Measurements from ENCODE around the gene UBC. TPM values are rescaled to one million over a fixed set of nuclear protein-coding genes. Genes with fewer than 3 reads are reported as not detected.

Gene UBC
- total RNA-seq, result 1,000 to 10,000 TPM; 1,552 to 1,797 (median 1,598) TPM

DNA sequence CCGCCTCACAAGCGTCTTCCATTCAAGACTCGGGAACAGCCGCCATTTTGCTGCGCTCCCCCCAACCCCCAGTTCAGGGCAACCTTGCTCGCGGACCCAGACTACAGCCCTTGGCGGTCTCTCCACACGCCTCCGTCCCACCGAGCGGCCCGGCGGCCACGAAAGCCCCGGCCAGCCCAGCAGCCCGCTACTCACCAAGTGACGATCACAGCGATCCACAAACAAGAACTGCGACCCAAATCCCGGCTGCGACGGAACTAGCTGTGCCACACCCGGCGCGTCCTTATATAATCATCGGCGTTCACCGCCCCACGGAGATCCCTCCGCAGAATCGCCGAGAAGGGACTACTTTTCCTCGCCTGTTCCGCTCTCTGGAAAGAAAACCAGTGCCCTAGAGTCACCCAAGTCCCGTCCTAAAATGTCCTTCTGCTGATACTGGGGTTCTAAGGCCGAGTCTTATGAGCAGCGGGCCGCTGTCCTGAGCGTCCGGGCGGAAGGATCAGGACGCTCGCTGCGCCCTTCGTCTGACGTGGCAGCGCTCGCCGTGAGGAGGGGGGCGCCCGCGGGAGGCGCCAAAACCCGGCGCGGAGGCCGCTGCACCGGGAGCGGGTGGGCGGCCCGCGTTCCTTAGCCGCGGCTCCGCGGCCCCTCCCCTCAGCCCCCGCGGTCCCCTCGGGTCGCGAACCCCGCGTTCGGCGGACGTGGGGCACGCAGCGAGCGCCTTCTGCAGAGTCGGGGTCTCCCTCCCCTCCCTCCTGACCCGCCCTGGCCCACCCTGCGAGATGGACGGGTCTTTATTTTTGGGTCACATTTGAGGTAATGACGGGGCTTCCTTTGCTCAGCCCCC, at the start of gene UBC:
Gene UBC, minus strand, starts transcription at position 259 of the 847 bp plus-strand sequence. CDS start 879 bp downstream, outside the sequence.
- H3K4me3 ChIP-seq, result peak within 1 kb of the TSS; percentile 70 to 98 (median 85)
- H3K4me1 ChIP-seq, result peaks cover 17 to 21% of the 10 kb centered on the region in 2 donors
- peak within 1 kb of the TSS; percentile 98 for H3K27ac ChIP-seq
- no peaks in the 10 kb centered on the region for H3K9me3 ChIP-seq
- no peaks in the 10 kb centered on the region for H3K27me3 ChIP-seq
- TF ChIP-seq POLR2A (IDR thresholded peaks at IDR 0.05) (peak; percentile 100), POLR2AphosphoS5 (IDR thresholded peaks at IDR 0.05) (peak; percentile 100), CTCF (IDR thresholded peaks at IDR 0.05) (no peak)
- intact Hi-C loops (cut with DNase I; ENCODE audit: low total_unique reads), result no loop called here
- no peaks in the 10 kb centered on the region for H3K36me3 ChIP-seq
- peak; percentile 90 to 97 for DNase-seq (ENCODE audit: low spot score in 2 of 2)

- H3K36me3 ChIP-seq, result peaks cover 1% of the 10 kb centered on the region
- no peak overlapping the region for H3K4me3 ChIP-seq
- TF ChIP-seq POLR2A (IDR thresholded peaks at IDR 0.05) (no peak), CTCF (IDR thresholded peaks at IDR 0.05) (no peak), POLR2AphosphoS5 (IDR thresholded peaks at IDR 0.05) (no peak)
- no peak for DNase-seq (ENCODE audit: low spot score in 2 of 2)
- H3K27me3 ChIP-seq, result no peaks in the 10 kb centered on the region
- no peak overlapping the region for H3K27ac ChIP-seq
- intact Hi-C loops (cut with DNase I; ENCODE audit: low total_unique reads), result no loop called here
- no peaks in the 10 kb centered on the region for H3K9me3 ChIP-seq
- H3K4me1 ChIP-seq, result no peaks in the 10 kb centered on the region
Measured at GRCh38 chr12:124963211-124963610, 48.8 kb upstream of the UBC start.

- Histone ChIP-seq H3K36me3 (peaks cover 4% of the 10 kb centered on the region), H3K27ac (no peak overlapping the region), H3K9me3 (no peaks in the 10 kb centered on the region), H3K4me3 (no peak overlapping the region), H3K27me3 (no peaks in the 10 kb centered on the region), H3K4me1 (no peaks in the 10 kb centered on the region)
- DNase-seq (ENCODE audit: low spot score in 2 of 2), result no peak
- intact Hi-C loops (cut with DNase I; ENCODE audit: low total_unique reads), result no loop called here
- TF ChIP-seq POLR2A (IDR thresholded peaks at IDR 0.05) (no peak), POLR2AphosphoS5 (IDR thresholded peaks at IDR 0.05) (no peak), CTCF (IDR thresholded peaks at IDR 0.05) (no peak)
Measured at GRCh38 chr12:124961055-124961454, 46.6 kb upstream of the UBC start.

DNA sequence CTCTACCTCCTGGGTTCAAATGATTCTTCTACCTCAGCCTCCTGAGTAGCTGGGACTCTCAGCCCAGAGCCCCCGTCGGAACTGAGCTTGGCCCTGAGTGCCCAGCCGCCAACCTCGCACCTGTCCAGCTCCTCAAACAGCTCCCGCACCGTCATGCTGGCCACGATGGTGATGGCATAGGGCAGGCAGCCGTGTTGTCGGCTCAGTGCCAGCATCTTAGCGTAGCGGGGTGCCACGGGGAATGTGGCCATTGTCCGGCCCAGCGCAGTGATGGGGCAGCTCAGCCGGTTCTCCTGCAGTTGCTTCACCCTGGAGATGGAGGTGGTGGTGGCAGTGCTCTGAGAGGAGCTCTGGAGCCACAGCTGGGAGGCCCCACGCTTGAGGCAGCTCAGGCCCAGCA, 42.1 kb upstream of the UBC start:
- Histone ChIP-seq H3K9me3 (no peaks in the 10 kb centered on the region), H3K27me3 (no peaks in the 10 kb centered on the region), H3K36me3 (peaks cover 4% of the 10 kb centered on the region), H3K4me3 (no peak overlapping the region), H3K4me1 (no peaks in the 10 kb centered on the region), H3K27ac (no peak overlapping the region)
- intact Hi-C loops (cut with DNase I; ENCODE audit: low total_unique reads), result no loop called here
- no peak for DNase-seq (ENCODE audit: low spot score in 2 of 2)
- TF ChIP-seq POLR2AphosphoS5 (IDR thresholded peaks at IDR 0.05), result no peak

DNA sequence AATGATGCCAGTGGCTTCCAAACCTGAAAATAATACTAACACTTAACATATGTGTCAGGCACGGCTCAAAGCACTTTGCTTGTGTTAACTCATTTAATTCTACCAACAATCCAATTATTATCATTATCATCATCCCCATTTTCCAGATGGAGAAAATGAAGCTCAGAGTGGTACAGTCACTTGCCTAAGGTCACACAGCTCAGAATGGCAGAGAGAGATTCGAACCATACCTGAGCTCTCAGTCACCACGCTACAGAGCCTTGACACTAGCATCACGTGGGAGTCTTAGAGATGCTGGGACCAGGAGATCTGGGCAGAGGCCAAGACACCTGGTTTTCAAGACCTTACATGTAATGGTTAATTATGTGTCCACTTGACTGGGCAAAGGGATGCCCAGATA, 40.3 kb upstream of the UBC start:
- no peaks in the 10 kb centered on the region for H3K9me3 ChIP-seq
- H3K27ac ChIP-seq, result no peak overlapping the region
- peaks cover 4% of the 10 kb centered on the region for H3K36me3 ChIP-seq
- H3K27me3 ChIP-seq, result no peaks in the 10 kb centered on the region
- DNase-seq (ENCODE audit: low spot score in 2 of 2), result no peak
- TF ChIP-seq POLR2A (IDR thresholded peaks at IDR 0.05) (no peak), POLR2AphosphoS5 (IDR thresholded peaks at IDR 0.05) (no peak), CTCF (IDR thresholded peaks at IDR 0.05) (no peak)
- no peak overlapping the region for H3K4me3 ChIP-seq
- intact Hi-C loops (cut with DNase I; ENCODE audit: low total_unique reads), result no loop called here
- H3K4me1 ChIP-seq, result no peaks in the 10 kb centered on the region

Data from breast epithelium (tissue), 4 donors.